Measurements from ENCODE around the gene HHATL. TPM values are rescaled to one million over a fixed set of nuclear protein-coding genes. Genes with fewer than 3 reads are reported as not detected.

HHATL gene
- total RNA-seq, 1 donor from 2014 or later = not detected

DNA sequence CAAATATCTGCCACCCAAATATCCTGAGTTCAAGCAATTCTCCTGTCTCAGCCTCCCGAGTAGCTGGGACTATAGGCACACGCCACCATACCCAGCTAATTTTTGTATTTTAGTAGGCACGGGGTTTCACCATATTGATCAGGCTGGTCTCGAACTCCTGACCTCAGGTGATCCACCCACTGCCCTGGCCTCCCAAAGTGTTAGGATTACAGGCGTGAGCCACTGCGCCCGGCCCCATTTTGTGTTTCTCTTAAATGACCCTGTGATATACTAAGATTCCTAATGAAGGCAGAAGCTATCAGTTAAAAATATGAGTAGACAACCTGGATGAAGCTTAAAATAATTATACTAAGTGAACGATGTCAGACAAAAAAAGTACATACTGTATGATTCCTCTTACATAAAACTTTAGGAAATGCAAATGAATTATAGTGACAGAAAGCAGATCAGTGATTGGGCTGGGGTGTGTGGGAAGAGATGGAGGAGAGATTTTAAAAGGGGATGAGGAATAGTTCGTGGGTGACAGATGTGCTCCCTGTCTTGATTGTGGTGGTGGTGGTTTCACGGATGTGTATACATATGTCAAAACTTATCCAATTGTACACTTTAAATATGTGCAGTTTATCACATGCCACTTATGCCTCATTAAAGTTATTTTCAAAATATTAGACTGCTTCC lies 21.1 kb downstream of the HHATL start:
- Histone ChIP-seq H3K4me1 (peaks cover 7 to 28% of the 10 kb centered on the region in 2 donors), H3K36me3 (no peaks in the 10 kb centered on the region), H3K27me3 (no peaks in the 10 kb centered on the region), H3K9me3 (peaks cover 0 to 5% of the 10 kb centered on the region in 2 donors), H3K27ac (no peak overlapping the region), H3K4me3 (no peak overlapping the region)
- TF ChIP-seq, protein P1, sequence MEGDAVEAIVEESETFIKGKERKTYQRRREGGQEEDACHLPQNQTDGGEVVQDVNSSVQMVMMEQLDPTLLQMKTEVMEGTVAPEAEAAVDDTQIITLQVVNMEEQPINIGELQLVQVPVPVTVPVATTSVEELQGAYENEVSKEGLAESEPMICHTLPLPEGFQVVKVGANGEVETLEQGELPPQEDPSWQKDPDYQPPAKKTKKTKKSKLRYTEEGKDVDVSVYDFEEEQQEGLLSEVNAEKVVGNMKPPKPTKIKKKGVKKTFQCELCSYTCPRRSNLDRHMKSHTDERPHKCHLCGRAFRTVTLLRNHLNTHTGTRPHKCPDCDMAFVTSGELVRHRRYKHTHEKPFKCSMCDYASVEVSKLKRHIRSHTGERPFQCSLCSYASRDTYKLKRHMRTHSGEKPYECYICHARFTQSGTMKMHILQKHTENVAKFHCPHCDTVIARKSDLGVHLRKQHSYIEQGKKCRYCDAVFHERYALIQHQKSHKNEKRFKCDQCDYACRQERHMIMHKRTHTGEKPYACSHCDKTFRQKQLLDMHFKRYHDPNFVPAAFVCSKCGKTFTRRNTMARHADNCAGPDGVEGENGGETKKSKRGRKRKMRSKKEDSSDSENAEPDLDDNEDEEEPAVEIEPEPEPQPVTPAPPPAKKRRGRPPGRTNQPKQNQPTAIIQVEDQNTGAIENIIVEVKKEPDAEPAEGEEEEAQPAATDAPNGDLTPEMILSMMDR (IDR thresholded peaks at IDR 0.05) = no peak
- DNase-seq (ENCODE audit: low spot score in 2 of 2) = no peak
- intact Hi-C loops (cut with DNase I) = no loop called here

DNA sequence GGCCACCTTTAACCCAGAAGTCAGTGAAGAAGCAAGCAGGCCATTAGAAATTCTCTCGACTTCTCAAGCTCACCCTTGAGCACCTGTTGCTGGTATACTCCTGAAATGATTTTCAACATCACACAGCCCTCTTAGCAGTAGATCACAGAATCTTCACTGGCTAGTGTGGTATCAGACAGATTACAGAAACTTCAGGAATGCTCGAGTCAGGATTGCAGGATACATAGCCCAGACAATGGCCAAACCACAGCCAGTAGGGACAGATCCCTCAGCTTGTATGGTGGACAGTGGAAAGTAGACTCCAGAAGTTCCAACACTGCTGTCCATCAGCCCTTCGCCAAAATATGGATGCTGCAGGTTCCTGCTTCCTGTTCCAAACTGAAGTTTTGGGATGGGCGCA lies 21.8 kb downstream of the HHATL start:
- intact Hi-C loops (cut with DNase I) = no loop called here
- Histone ChIP-seq H3K9me3 (peaks cover 0 to 5% of the 10 kb centered on the region in 2 donors), H3K4me1 (peaks cover 7 to 24% of the 10 kb centered on the region in 2 donors), H3K27me3 (no peaks in the 10 kb centered on the region), H3K27ac (no peak overlapping the region), H3K36me3 (no peaks in the 10 kb centered on the region), H3K4me3 (no peak overlapping the region)
- no peak for DNase-seq (ENCODE audit: low spot score in 2 of 2)
- TF ChIP-seq, protein P1 (IDR thresholded peaks at IDR 0.05) = no peak

DNA sequence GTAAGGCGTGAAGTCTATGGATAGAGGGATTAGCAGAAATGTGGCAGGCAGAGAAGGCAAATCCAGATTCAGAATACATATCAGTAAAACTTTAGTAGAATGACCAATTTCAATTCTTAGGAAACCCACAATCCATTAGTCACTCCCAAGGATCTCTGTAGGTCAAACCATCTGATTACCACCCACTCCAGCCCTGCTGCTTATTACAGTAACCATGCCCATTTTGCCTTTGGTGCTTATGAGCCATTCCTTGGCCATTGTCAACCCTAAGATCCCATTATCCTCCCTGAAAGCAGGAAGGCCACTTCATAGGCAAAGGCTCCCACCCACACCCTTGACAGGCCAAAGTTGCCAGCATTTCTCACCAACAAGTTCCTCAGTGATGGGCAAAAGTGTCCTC lies 22.3 kb downstream of the HHATL start:
- DNase-seq (ENCODE audit: low spot score in 2 of 2) = no peak

DNA sequence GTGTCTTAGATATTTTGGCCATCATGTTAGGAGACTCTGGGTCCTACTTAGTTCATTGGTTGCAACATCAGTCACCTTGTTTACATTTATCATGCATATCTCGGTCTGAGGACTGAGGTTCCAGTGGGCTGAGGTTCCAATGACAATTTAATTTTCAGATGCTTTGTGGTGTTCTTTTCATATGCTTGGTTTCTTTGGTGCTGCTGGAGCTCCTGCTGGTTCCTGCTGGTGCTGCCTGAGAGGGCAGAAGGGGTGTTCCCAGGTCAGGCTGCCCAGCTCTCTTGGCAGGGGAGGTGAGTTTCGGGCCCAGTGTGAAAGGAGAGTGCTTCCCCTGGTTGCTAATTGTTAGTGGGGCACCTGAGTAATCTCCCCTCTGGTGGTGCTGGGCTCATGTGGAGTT lies 24.2 kb downstream of the HHATL start:
- H3K4me3 ChIP-seq = no peak overlapping the region
- no peaks in the 10 kb centered on the region for H3K27me3 ChIP-seq
- peaks cover 2 to 5% of the 10 kb centered on the region in 2 donors for H3K4me1 ChIP-seq
- H3K9me3 ChIP-seq = peaks cover 0 to 5% of the 10 kb centered on the region in 2 donors
- no peaks in the 10 kb centered on the region for H3K36me3 ChIP-seq
- no peak for DNase-seq (ENCODE audit: low spot score in 2 of 2)
- no peak overlapping the region for H3K27ac ChIP-seq
- intact Hi-C loops (cut with DNase I) = no loop called here
- TF ChIP-seq, protein P1 (IDR thresholded peaks at IDR 0.05) = no peak

More for the DNA sequence above, 22.3 kb downstream of the HHATL start:
- peaks cover 0 to 5% of the 10 kb centered on the region in 2 donors for H3K9me3 ChIP-seq
- H3K27me3 ChIP-seq = no peaks in the 10 kb centered on the region
- H3K27ac ChIP-seq = no peak overlapping the region
- TF ChIP-seq, protein P1 (IDR thresholded peaks at IDR 0.05) = no peak
- peaks cover 5 to 18% of the 10 kb centered on the region in 2 donors for H3K4me1 ChIP-seq
- no peak overlapping the region for H3K4me3 ChIP-seq
- intact Hi-C loops (cut with DNase I) = no loop called here
- H3K36me3 ChIP-seq = no peaks in the 10 kb centered on the region

DNA sequence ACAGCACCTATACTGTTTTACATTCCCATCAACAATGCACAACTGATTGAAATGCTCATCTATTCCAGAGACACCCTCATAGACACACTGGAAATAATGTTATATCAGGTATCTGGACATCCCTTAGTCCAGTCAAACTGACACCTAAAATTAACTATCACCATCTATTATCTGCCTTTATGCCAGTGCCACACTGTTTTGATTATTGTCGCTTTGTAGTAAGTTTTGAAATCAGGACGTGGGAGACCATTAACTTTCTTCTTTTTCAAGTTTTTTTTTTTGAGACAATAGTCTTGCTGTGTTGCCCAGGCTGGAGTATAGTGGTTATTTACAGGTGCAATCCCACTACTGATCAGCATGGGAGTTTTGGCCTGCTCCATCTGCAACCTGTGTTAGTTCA lies 26.7 kb downstream of the HHATL start:
- Histone ChIP-seq H3K27me3 (no peaks in the 10 kb centered on the region), H3K9me3 (peaks cover 0 to 5% of the 10 kb centered on the region in 2 donors), H3K4me3 (no peak overlapping the region), H3K4me1 (no peaks in the 10 kb centered on the region), H3K27ac (no peak overlapping the region), H3K36me3 (no peaks in the 10 kb centered on the region)
- TF ChIP-seq, protein P1 (IDR thresholded peaks at IDR 0.05) = no peak
- intact Hi-C loops (cut with DNase I) = no loop called here
- no peak for DNase-seq (ENCODE audit: low spot score in 2 of 2)

Data from ascending aorta (tissue), 2 donors.